Stimulated activated CD4-positive, alpha-beta T cell treated with anti-CD3 and anti-CD28 coated beads, Interleukin-2, amount 100 ng/mL, for 4 hours (primary cell): Measurements from ENCODE around the gene A2M.

Experiments used
- DNase-seq: peaks from one replicate; pipeline ENCODE4 v3.0.0-alpha.2; 2020; ENCODE audit warnings: low read depth

The A2M gene

GRCh38 chr12:9037431-9037830 lies 78.3 kb downstream of the A2M start:
- DNase-seq, result no peak

GRCh38 chr12:9036227-9036626 lies 79.5 kb downstream of the A2M start:
- no peak for DNase-seq

GRCh38 chr12:9034095-9034494 lies 81.6 kb downstream of the A2M start:
- no peak for DNase-seq

GRCh38 chr12:9033265-9033887 lies 82.3 kb downstream of the A2M start:
- DNase-seq, result no peak

DNA sequence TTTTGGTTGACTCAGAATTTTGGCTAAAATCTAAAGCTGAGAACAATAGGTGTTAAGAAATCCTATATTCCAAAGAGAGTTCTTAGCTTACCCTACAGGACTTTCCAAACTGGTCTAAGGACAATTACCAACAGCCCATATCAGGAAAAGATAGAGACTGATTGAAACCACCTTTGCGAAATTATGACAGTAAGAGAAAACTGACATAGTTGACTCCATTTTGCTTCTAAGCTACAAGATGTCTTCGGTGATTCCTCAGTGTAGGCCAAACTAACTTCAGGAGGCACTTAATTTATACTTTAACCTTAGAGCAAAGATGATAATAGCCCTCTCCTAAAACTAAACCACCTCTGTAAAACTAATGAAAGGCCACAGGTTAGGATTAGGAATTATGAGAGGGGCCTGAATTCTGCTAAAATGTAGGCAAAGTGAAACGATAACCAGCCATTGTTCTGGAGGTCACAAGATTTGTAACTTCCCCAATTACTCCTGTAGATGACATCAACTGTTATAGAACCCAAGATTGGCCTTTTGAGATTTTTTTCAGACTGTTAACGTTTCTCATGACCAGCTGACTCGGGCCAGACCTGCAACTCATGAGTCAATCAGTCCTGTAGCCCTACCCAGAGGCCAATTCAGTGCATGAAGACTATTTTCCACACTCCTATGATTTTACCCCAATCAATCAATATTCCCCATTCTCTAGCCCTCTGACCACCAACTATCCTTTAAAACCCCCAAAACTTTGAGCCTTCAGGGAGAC lies 83.3 kb downstream of the A2M start:
- no peak for DNase-seq

DNA sequence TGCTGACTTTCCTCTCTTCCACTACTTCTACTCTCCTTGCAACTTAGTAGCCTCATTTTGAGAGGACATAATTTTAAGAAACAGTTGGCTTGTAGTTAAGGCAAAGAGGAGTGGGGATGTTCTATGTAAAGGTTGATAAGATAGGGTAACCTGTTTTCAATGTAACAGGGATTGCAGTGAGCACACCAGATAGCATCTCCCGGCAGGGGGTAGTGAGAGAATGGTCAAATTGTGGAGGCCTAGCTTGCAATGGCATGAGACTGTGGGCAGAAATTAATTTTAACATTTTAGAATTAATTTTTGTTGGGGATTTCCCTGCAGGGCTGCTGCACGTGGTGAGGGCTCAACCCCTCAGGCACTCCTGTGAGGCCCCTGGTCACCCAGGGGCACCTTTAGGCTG lies 84.9 kb downstream of the A2M start:
- no peak for DNase-seq

DNA sequence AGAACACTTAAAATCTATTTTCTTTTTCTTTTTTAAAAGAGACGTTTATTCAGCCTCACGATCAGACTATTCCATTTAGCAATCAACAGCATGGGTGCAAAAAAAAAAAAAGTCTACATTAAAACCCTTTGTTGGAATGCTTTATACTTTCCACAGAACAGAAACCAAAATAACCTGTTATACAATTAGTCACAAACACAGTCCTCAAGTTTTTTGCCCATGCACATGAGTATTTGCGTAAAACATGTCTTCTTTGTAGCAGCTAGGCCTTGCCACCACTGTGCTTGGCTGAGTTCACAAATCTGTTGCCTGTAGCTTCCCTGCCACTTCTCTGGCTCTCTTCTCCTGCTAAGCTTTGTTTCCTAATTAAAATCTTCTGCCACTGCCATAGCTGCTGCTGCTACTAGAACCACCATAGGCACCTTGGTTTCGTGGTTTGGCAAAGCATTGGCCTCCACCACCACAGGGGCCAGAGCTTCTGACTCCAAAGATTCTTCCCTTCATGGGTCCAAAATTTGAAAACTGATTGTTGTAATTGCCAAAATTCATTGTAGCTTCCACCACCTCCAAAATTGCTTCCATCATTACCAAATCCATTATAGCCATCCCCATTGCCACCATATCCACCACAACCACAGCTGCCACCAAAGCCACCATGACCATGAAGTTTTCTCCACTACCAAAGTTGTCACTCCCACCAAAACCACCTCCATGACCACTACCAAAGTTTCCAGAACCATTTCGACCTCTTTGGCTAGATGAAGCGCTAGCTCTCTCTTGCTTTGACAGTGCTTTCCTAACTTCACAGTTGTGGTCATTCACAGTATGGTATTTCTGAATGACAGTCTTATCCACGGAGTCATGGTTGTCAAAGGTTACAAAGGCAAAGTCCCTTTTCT lies 88.3 kb downstream of the A2M start:
- DNase-seq, result no peak

DNA sequence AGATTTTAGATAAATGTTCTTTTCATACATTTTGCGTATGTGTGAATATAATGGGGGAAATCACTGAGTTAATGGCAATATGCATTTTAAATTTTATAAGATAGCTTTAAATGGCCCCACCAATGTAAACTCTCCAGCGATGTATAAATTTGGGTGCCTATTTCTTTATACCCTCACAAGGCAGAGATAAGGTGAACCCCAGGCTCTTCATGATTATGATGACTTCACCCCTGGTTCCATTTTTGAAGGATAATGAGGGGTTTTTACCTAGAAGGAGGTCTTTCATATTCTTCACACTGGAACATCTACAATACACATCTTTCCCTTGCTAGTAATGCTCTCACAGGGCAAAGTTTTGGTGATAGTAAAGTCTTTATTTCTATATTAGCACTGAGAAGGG lies 91.2 kb downstream of the A2M start:
- DNase-seq, result no peak

- DNase-seq, result no peak
These were observed 93.1 kb downstream of the A2M start for GRCh38 chr12:9022592-9022991.
